Activated CD8-positive, alpha-beta T cell treated with anti-CD3 and anti-CD28 coated beads for 36 hours (primary cell): ENCODE measurements around the gene RGPD5. TPM values are rescaled to one million over a fixed set of nuclear protein-coding genes. Genes with fewer than 3 reads are reported as not detected.
"Not testable (repeated sequence)": the region's sequence is repeated elsewhere in the genome, so short reads cannot be mapped to it uniquely, and the experiment has no call there.

Experiments
- ATAC-seq: fragments of 200-7000 bp; cut with Tn5 transposase; one replicate; pipeline ENCODE4 v1.10.0; 2021; ENCODE audit warnings: mild to moderate bottlenecking, moderate library complexity
- CTCF ChIA-PET: fragments of 350-600 bp; sonication (Branson Sonifier 250); formaldehyde crosslinking; loops from one replicate; lab custom pipeline; 2021; ENCODE audit warnings: antibody characterized with exemption; lab: Charles Lee
- POLR2A ChIA-PET: fragments of 350-600 bp; sonication (Branson Sonifier 250); formaldehyde crosslinking; loops from one replicate; lab custom pipeline; 2021; ENCODE audit warnings: antibody characterized with exemption; lab: Charles Lee
- DNase-seq: peaks from one replicate; pipeline ENCODE4 v3.0.0-alpha.2; 2020
- H3K27ac Mint-ChIP-seq: one replicate; pipeline ENCODE4 v1.8.0; 2021; ENCODE audit warnings: mild to moderate bottlenecking, mixed read lengths
- H3K27me3 Mint-ChIP-seq: one replicate; pipeline ENCODE4 v1.8.0; 2021; ENCODE audit warnings: mixed read lengths
- H3K36me3 Mint-ChIP-seq: one replicate; pipeline ENCODE4 v1.8.0; 2021; ENCODE audit warnings: low read depth, mixed read lengths
- H3K4me1 Mint-ChIP-seq: one replicate; pipeline ENCODE4 v1.8.0; 2021; ENCODE audit warnings: low read depth, mixed read lengths
- H3K4me3 Mint-ChIP-seq: one replicate; pipeline ENCODE4 v1.8.0; 2021; ENCODE audit warnings: mild to moderate bottlenecking, moderate library complexity, mixed read lengths
- H3K9me3 Mint-ChIP-seq: one replicate; pipeline ENCODE4 v1.8.0; 2021; ENCODE audit warnings: mixed read lengths
- intact Hi-C: fragments of 100-400 bp; cut with micrococcal nuclease; formaldehyde crosslinking; loops from one replicate; pipeline ENCODE4 v1.10.0; 2022
- total RNA-seq, 2 experiments: library from RNA; stranded (reverse); gene quantifications; one replicate each; pipeline ENCODE4 v1.2.3, GENCODE V29; 2021

RGPD5 gene
- total RNA-seq, 2 experiments from 2014 or later: 31.1 to 35.4 TPM

- intact Hi-C loops, H3K4me3 Mint-ChIP-seq, H3K9me3 Mint-ChIP-seq: not testable (repeated sequence)
Measured at GRCh38 chr2:109782446-109782993, 11.6 kb upstream of the RGPD5 start.

GRCh38 chr2:109791530-109792279, 2.4 kb upstream of the RGPD5 start:
- H3K4me1 Mint-ChIP-seq, H3K27ac Mint-ChIP-seq, H3K27me3 Mint-ChIP-seq, intact Hi-C loops, H3K36me3 Mint-ChIP-seq, H3K4me3 Mint-ChIP-seq, DNase-seq, CTCF ChIA-PET, ATAC-seq, H3K9me3 Mint-ChIP-seq, POLR2A ChIA-PET: not testable (repeated sequence)

More at GRCh38 chr2:109782446-109782993, 11.6 kb upstream of the RGPD5 start:
- H3K27ac Mint-ChIP-seq, POLR2A ChIA-PET, H3K27me3 Mint-ChIP-seq, ATAC-seq, CTCF ChIA-PET, H3K36me3 Mint-ChIP-seq, H3K4me1 Mint-ChIP-seq, DNase-seq: not testable (repeated sequence)

GRCh38 chr2:109792659-109793058, 1.4 kb upstream of the RGPD5 start:
- ATAC-seq: peak; percentile 29
- H3K4me3 Mint-ChIP-seq, H3K4me1 Mint-ChIP-seq, H3K27me3 Mint-ChIP-seq, intact Hi-C loops, POLR2A ChIA-PET, H3K27ac Mint-ChIP-seq, H3K36me3 Mint-ChIP-seq, DNase-seq, CTCF ChIA-PET, H3K9me3 Mint-ChIP-seq: not testable (repeated sequence)

GRCh38 chr2:109871129-109871751, 77.1 kb downstream of the RGPD5 start:
- intact Hi-C loops, POLR2A ChIA-PET, H3K4me1 Mint-ChIP-seq, CTCF ChIA-PET, H3K27me3 Mint-ChIP-seq, H3K4me3 Mint-ChIP-seq, H3K36me3 Mint-ChIP-seq, H3K27ac Mint-ChIP-seq, H3K9me3 Mint-ChIP-seq, DNase-seq: not testable (repeated sequence)
- peak; percentile 82 for ATAC-seq

GRCh38 chr2:109876625-109877024, 82.5 kb downstream of the RGPD5 start:
- H3K27ac Mint-ChIP-seq, DNase-seq, POLR2A ChIA-PET, H3K4me3 Mint-ChIP-seq, H3K36me3 Mint-ChIP-seq, H3K9me3 Mint-ChIP-seq, H3K4me1 Mint-ChIP-seq, ATAC-seq, H3K27me3 Mint-ChIP-seq, CTCF ChIA-PET, intact Hi-C loops: not testable (repeated sequence)

GRCh38 chr2:109882112-109882511, 88.0 kb downstream of the RGPD5 start:
- H3K36me3 Mint-ChIP-seq, ATAC-seq, H3K4me3 Mint-ChIP-seq, H3K27ac Mint-ChIP-seq, H3K9me3 Mint-ChIP-seq, H3K27me3 Mint-ChIP-seq, CTCF ChIA-PET, POLR2A ChIA-PET, intact Hi-C loops, H3K4me1 Mint-ChIP-seq, DNase-seq: not testable (repeated sequence)

- H3K36me3 Mint-ChIP-seq, H3K27ac Mint-ChIP-seq, H3K4me3 Mint-ChIP-seq, DNase-seq, intact Hi-C loops, POLR2A ChIA-PET, ATAC-seq, H3K27me3 Mint-ChIP-seq, CTCF ChIA-PET, H3K9me3 Mint-ChIP-seq, H3K4me1 Mint-ChIP-seq: not testable (repeated sequence)
Measured at GRCh38 chr2:109888414-109888813, 94.3 kb downstream of the RGPD5 start.

GRCh38 chr2:109889909-109890308, 95.8 kb downstream of the RGPD5 start:
- H3K9me3 Mint-ChIP-seq, H3K27me3 Mint-ChIP-seq, POLR2A ChIA-PET, intact Hi-C loops, H3K36me3 Mint-ChIP-seq, CTCF ChIA-PET, H3K4me3 Mint-ChIP-seq, H3K4me1 Mint-ChIP-seq, H3K27ac Mint-ChIP-seq, DNase-seq: not testable (repeated sequence)
- peak; percentile 67 for ATAC-seq

GRCh38 chr2:109891024-109891423, 96.9 kb downstream of the RGPD5 start:
- intact Hi-C loops, H3K36me3 Mint-ChIP-seq, DNase-seq, H3K9me3 Mint-ChIP-seq, POLR2A ChIA-PET, H3K27me3 Mint-ChIP-seq, ATAC-seq, H3K27ac Mint-ChIP-seq, CTCF ChIA-PET, H3K4me1 Mint-ChIP-seq, H3K4me3 Mint-ChIP-seq: not testable (repeated sequence)

GRCh38 chr2:109893736-109894135, 99.6 kb downstream of the RGPD5 start:
- POLR2A ChIA-PET, H3K27ac Mint-ChIP-seq, H3K4me3 Mint-ChIP-seq, intact Hi-C loops, H3K36me3 Mint-ChIP-seq, DNase-seq, CTCF ChIA-PET, H3K4me1 Mint-ChIP-seq, ATAC-seq, H3K9me3 Mint-ChIP-seq, H3K27me3 Mint-ChIP-seq: not testable (repeated sequence)

GRCh38 chr2:109894141-109894540, 100.0 kb downstream of the RGPD5 start:
- H3K36me3 Mint-ChIP-seq, H3K9me3 Mint-ChIP-seq, ATAC-seq, H3K27me3 Mint-ChIP-seq, POLR2A ChIA-PET, CTCF ChIA-PET, H3K4me3 Mint-ChIP-seq, intact Hi-C loops, H3K27ac Mint-ChIP-seq, H3K4me1 Mint-ChIP-seq, DNase-seq: not testable (repeated sequence)
